Stimulated activated CD8-positive, alpha-beta memory T cell treated with anti-CD3 and anti-CD28 coated beads, Interleukin-2, amount 100 ng/mL, for 48 hours (primary cell): ENCODE data around the gene RBM15B.
"Not testable (repeated sequence)": the region's sequence is repeated elsewhere in the genome, so short reads cannot be mapped to it uniquely, and the experiment has no call there.

Experiments used
- DNase-seq, 2 donors: peaks; one replicate each; pipeline ENCODE4 v3.0.0-alpha.2; 2020; ENCODE audit warnings: low read depth in 2 of 2

The RBM15B gene

DNA sequence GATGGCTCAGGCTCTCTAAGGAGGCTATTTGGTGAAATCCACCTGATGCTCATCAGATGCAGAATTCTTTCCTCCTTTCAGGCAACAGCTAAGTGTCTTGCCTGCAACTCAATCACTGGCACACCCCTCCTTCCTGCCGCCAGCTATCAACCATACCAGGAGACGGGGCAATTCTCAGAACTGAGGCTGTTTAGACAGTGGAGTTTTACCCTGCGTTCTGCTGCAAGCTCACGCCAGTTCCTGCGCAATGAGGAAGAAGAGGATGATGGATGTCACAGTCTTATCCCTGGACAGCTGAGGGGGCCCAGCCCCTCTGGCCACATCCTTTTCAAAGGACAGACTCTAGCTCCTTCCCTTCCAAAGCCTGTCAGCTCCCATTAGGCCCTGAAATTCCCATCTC, 13.0 kb upstream of the RBM15B start:
- no peak for DNase-seq

DNA sequence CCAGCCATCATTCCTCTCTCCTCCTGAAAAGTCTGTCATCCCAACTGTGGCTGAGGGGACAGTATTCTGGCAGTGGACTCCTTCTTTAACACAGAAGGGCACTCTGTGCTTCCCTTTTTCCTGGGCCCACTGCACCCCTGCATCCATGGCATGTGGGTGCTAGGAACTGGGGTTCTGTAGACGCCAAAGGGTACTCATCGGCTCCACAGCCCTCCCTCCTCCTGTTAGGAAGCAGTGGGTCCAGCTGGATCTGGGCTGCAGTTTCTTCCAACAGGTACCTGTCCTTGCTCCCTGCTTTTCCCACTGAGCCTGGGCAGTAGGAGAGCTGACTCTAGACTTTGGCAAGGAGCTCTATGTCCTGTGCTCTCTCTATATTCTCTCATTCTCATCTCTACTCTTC, 12.4 kb upstream of the RBM15B start:
- DNase-seq: no peak

DNA sequence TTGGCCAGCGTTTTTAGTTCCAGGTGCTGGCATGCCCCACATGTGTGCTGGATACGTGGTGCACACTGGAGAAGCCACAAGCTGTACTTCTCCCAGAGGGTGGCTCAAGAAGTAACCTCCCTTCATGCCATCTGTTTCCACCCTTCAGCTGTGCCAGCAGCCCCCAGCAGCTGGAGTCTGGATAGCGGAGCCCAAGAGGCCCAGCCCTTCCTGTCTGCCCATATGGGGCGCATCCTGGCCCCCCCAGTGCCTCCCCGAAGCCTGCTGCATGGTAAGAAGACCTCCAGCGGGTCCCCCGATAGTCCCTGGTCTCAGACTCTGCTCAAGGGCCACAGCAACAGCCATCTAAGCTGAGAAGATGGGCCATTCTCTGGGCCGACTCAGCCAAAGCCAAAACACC, 11.8 kb upstream of the RBM15B start:
- DNase-seq: no peak

DNA sequence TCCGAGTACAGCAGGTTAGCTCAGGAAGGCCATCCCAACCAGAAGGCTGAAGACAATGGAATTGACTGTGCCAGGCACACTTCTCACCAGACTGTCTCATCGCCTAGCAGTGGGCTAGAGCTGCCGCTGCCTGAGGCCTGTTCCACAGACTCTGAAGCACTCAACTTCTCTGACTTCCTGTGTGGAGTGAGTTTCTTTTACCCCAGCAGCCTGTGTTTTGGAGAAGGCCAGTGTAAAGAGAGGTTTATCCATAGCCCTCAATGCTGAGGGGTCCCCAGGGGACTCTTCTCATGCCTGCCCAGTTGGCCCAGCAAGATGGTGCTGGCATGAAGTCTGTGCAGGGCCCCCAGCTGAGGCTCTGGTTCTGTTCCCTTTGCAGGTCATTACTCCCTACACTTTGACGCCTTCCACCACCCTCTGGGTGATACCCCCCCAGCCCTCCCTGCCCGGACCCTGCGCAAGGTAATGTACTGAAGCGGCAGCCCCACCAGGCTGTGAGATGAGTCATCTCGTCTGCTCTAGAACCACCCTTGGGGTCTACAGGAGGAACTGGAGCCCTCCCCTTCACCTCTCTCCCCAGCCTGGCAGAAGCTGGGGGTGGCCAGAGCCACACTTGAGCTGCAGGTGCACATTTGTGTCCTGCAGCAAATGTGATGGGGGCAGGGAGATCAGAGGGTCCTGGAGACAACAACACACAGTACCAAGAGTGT, 11.2 kb upstream of the RBM15B start:
- DNase-seq: no peak

DNA sequence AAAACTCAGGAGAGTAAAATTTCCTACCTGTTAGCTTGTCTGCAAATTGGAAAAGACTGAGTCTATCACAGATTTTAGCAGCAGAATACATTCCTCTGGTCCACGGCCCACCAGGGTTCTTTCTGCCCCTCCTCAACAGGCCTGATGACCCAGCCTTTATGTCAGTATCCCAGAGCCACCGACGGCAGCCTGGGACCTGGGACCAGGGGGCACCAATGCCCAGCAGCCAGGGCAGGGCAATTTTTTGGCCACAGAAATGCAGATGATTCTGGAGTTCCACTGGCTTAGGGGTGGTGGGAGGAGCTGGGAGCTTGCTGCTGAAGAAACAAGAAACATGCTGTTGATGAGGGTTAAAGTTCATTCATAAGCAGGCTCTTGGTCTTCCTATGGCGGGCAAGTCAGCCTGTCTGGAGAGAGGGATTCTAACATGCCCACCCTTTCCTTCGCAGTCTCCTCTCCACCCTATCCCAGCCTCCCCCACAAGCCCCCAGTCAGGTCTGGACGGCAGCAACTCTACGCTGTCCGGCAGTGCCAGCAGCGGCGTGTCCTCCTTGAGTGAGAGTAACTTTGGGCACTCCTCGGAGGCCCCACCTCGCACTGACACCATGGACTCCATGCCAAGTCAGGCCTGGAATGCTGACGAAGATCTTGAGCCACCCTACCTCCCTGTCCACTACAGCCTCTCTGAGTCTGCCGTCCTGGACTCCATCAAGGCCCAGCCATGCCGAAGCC, 10.3 kb upstream of the RBM15B start:
- DNase-seq: no peak

DNA sequence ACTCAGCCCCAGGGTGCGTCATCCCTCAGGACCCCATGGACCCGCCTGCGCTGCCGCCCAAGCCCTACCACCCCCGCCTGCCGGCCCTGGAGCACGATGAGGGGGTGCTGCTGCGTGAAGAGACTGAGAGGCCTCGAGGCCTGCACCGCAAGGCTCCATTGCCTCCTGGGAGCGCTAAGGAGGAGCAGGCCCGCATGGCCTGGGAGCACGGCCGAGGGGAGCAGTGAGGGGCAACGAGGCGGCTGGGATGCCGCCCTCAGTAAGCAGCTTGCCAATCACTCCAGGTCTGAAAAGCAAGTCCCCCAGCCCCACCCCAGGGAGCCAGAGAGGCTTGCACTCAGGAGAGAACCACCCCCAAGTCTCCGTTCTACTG, 9.8 kb upstream of the RBM15B start:
- DNase-seq: no peak

DNA sequence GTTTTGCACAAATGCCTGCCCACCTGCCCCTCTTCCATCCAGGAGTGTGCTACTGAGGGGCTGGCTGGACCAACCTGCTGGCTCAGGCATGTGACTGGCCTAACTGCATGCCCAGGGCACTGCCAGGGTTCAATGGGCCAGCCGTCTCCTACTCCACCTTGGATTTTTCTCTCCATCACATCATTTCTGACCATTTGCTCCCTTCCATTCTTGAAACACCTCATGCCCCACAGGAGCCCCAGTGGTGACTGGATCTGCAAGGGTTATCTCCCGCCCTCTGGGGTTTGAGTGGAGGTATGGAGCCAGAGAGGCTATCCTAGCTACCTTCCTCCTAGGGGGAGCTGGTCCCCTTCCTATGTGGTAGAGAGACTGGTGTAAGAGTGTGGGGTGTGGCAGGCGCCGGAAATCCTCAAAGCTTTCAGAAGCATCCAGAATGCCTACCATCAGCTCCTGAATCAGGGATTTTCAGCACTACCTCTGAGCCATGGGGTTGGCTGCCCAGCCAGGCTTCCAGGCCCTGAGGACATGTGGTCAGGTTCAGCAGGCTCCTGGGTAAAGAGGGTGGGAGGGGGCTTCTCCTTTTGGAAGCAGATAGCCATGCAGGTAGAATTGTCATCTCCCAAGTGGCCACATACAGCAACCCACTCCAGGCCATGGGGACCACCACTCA, 8.9 kb upstream of the RBM15B start:
- no peak for DNase-seq

DNA sequence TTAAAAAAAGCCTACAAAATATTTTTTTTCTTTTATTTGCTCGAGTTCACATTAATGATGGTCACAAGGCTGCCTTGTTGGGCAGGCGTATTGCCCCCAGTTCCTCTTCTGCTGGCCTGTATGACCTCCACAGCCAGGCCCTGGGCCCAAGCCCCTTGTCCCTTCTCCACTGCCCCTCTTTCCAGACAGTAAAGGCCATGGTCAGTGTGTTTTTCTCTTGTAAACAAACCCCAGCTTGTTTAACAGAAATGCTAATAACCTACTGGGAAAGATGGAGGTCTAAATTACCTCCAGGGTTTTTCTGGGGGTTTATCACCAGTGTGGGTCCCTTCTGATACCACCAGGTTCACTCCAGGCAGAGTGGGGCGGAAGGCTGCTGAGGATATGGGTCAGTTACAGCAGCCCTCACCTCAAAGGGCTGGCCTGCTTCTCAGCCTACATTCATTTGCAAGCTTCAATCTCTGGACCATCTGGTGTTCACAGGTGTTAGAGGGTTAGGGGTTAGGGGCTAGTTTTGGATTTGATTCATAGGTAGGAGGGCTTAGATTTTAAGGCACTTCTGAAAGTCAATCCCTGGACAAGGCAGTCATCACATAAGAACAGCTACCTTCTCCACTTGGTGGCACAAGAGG, 8.0 kb upstream of the RBM15B start:
- no peak for DNase-seq

DNA sequence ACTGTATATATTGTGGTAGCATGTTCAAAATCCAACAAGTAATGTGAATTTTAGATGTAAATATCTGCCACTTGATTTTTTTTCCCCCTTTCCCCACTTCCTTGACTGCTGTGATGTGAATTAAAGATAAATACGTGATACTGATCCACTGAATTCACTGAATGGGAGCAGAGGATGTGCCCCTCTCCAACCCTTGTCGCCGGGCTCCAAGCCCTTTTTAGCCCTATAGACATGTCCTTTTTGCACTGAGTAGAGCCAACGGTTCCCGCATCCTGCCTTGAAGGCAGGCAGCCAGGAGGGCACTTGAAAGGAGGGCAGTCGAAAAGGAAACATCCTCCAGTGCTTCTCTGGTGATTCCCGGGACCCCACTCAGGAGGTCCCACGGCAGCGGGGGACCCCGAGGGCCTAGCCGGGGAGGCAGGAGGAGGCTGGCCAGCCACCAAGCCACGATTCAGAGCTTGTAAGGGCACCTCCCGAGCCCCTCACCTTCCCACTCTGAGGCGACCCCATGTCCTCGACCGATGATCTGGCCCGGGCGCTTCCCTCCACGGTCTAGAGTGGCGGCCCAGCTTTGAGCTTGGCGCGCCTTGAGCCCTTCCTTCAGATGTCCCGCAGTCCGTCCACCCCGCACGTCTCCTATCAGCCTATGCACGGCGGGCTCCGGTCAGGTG, 6.9 kb upstream of the RBM15B start:
- no peak for DNase-seq

DNA sequence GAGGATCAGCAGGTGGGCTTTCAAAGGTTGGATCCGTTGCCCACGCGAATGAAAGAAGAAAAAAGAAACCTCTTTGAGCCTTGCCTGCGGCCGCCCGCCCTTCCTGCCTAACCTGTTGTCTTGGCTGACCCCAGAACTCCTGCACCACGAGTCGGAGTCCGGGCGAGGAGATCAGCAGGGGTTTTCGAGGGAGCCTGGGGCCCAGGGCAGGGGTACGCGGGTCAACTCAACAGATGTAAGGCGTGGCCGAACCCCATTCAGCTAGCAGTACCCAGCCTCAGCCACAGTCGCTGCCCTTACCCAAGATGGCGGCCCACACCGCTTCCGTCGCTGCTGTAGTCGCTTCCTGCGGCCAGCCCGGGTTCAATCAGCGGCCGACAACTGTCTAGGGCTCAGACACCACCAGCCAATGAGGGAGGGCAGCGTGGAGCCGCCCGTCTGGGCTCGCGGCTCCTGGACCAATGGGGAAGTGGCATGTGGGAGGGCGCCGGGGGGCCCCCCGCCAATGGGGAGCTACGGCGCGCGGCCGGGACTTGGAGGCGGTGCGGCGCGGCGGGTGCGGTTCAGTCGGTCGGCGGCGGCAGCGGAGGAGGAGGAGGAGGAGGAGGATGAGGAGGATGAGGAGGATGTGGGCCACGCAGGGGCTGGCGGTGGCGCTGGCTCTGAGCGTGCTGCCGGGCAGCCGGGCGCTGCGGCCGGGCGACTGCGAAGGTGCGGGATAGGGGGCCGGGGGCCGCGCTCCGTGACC, 6.2 kb upstream of the RBM15B start, which contains the start of gene MANF:
Gene MANF, plus strand, starts transcription at position 566 of the 748 bp plus-strand sequence. Its CDS starts 52 bp downstream, at position 618.
- DNase-seq: peak; percentile 95

DNA sequence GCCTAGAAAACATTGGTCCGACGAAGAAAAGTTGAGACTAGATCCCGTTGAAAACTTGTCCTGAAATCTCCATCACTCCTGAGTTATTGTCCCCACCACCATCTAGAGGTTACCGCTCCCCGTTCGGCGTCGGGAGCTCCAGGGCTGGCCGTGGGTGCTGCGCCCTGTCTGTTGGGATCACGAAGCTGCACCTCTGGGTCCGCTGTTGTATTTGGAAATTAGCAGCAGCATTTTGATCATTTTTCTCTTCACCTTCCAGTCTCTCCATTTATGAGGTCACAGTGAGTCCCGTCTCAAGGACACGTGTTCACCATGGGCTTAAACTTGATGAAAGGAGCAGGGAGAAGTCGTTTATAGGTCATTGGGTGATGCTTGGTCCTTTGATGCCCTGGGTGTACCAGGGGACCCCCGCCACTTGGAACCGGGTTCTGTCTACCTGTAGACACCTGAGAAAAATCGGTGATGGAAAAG, 5.4 kb upstream of the RBM15B start:
- no peak for DNase-seq

DNA sequence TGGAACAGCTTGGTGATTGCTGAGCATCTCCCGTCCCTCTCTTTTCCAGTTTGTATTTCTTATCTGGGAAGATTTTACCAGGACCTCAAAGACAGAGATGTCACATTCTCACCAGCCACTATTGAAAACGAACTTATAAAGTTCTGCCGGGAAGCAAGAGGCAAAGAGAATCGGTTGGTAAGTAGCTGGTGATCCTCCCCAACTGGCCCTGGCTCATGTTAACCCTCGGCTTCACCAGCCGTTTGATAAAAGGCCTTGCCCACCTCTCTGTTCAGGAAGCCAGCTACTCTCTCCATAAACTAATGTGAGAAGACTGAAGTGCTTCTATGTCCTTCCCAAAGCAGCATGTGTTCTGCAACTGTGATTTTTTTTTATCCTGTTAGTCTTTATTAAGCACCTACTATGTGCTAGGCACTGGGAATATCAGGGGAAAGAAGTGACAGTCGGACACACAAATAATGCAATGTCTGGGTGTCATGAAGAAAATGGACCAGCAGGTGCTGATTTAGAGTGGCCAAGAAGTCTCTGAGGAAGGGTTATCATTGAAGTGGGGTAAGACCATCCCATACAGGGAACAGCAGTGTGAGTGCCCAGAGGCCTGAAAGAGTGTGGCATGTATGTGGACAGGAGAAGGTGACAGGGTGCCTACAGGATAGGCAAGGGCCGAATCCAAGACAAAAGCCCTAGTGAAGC, 4.8 kb upstream of the RBM15B start:
- DNase-seq: no peak

DNA sequence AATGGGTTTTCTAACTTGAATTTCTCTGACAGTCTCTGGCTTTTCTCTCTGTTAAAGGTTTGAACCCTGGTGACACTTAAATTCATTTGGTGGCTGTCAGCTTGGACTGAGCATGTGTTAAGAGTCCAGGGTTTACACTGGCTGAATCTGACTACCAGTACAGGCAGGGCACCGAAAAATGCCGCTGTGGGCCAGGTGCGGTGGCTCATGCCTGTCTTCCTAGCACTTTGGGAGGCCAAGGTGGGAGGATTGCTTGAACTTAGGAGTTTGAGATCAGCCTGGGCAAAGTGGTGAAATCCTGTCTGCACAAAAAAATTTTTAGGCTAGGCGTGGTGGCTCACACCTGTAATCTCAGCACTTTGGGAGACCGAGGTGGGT, 4.2 kb upstream of the RBM15B start:
- DNase-seq: no peak

DNA sequence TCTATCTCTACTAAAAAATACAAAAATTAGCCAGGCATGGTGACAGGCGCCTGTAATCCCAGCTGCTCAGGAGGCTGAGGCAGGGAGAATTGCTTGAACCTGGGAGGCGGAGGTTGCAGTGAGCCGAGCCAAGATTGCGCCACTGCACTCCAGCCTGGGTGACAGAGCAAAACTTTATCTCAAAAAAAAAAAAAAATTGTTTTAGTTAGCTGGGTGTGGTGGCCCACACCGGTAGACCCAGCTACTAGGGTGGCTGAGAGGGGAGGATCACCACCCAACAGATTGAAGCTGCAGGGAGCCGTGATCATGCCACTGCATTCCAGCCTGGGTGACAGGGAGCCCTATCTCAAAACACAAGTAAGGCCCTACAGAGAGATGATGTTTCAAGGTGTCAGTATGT, 3.8 kb upstream of the RBM15B start:
- DNase-seq: not testable (repeated sequence)

DNA sequence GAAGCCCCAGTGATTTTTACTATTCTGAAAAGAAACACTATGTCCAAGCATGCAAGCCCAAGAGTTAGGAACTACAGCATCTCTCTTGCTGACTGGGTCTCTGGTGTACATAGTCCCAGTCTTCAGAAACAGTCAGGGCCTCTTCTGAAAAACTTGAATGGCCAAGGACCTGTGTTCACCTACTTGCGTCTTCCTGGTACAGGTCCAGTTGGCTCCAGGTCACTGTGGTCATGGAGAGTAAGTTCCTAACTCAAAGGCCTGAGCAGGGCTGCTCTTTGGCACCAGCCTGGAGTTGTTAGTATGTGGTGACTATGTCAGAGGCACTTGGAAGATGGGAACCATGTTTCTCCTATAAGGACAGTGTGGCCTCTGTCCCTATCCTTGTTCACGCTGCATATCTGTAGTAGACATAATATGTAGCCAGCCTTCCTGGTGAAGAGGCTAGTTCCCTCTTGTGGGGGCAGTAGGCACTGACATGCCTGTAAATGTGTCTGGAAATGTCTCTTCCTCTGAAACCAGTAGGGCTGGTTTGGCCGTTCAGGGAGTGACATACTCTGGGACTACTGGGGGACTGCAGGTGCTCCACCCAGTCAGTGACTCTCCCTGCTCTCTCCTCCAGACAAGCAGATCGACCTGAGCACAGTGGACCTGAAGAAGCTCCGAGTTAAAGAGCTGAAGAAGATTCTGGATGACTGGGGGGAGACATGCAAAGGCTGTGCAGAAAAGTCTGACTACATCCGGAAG, 2.6 kb upstream of the RBM15B start:
- no peak for DNase-seq

DNA sequence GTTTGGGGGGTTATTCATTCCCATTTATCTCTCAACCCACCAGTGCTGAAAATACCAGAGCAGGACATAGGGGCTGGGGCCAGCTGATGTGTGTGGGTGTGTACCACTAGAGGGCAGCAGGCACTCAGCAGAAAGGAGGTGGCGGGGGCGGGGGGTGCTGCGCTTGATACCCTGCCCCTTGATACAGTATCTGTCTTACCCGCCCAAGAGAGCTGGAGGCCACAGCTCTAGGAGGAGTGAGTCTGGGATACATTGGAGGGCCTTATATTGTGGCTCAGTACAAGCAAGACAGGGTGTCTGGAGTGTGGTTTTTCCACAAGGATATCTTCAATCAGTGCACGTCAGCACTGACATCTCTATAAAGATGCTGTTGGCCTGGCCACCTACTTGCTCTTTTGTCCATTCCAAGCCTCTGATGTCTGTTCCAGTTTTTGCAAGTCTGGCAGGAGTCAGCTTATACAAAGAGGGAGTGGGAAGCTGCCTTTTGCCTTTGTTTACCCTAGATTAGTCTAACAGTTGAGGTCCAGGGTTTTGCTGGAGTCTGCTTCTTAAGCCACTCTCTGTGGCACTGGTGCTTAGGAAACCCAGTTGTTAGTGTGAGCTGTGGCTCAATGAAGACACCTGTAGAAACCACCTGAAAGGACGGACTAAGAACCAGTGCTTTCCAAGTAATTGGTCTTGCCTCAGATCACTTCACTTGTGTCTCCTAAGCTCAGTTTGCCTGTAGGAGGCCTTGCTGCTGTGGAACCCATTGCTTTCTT, 1.5 kb upstream of the RBM15B start:
- DNase-seq: peak in 1 of 2 donors; percentile 41

DNA sequence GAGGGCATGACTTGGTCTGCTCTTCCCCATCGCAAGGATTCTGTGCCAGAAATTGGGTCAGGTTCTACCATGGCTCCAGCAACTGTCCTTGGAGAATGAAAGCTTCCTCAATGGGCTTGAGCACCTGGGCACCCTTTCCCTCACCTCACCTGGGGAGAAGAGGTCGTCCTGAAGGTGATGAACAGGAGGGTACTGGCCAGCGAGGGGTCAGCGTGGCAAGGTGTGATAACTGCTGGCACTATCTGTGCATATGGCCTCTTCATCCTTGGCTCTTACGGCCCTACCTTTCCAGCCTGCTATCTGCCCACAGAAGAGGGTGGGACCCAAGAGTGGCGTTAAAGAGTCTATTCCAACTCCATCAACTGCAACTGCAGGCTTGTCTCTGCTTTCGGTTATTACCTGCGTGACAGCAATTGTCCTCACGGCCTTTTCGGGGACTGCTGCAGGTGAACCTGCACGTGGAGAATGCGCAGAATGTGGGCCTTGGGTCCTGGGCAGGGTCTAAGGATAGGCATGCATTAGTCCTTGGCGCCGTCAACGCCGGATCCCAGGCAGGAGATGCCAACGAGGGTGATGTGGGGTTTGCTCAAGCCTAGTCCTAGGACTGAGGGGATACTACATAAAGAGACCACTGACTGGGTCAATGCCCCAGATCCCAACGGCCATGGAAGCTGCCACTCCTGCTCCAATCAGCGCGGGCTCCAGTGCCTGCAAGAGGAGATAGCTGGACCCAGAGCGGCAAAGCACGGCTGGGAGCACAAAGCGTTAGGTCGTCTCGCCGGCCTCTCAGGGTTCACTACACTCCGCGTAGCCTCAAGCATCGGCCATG, 625 bp upstream of the RBM15B start:
- no peak for DNase-seq
